NCI-H128 (cell line): Measurements from ENCODE around the gene GFI1B.

Experiments
- DNase-seq: peaks from one replicate; lab custom pipeline; 2025; ENCODE audit not compliant: unreplicated experiment; lab: John Stamatoyannopoulos, UW

The GFI1B gene

GRCh38 chr9:132978451-132979131 lies at the start of gene GFI1B:
Gene GFI1B, plus strand, starts transcription at chr9:132978694. Its CDS starts 7,985 bp downstream, at chr9:132986679.
- DNase-seq = no peak

GRCh38 chr9:132931178-132931735 lies 47.2 kb upstream of the GFI1B start:
- no peak for DNase-seq

- no peak for DNase-seq
Observed at GRCh38 chr9:132935026-132935425, 43.5 kb upstream of the GFI1B start.

- DNase-seq = no peak
Observed at GRCh38 chr9:132937463-132937901, 41.0 kb upstream of the GFI1B start.

GRCh38 chr9:132939169-132939568 lies 39.3 kb upstream of the GFI1B start:
- no peak for DNase-seq

GRCh38 chr9:132942541-132943182 lies 35.8 kb upstream of the GFI1B start:
- no peak for DNase-seq

GRCh38 chr9:132943651-132944293 lies 34.7 kb upstream of the GFI1B start:
- no peak for DNase-seq

GRCh38 chr9:132944294-132945185 lies 34.0 kb upstream of the GFI1B start, which contains the start of gene TSC1:
Gene TSC1, minus strand, starts transcription at chr9:132944616. Its CDS starts 15,744 bp downstream, at chr9:132928872.
- peak; percentile 92 for DNase-seq

GRCh38 chr9:132945186-132946130 lies 33.0 kb upstream of the GFI1B start:
- no peak for DNase-seq

GRCh38 chr9:132946211-132946610 lies 32.3 kb upstream of the GFI1B start:
- no peak for DNase-seq

GRCh38 chr9:132946631-132947295 lies 31.7 kb upstream of the GFI1B start:
- no peak for DNase-seq

GRCh38 chr9:132947756-132948155 lies 30.7 kb upstream of the GFI1B start:
- no peak for DNase-seq

- DNase-seq = no peak
Observed at GRCh38 chr9:132948482-132949050, 29.9 kb upstream of the GFI1B start.

GRCh38 chr9:132949709-132950108 lies 28.8 kb upstream of the GFI1B start:
- DNase-seq = no peak

- DNase-seq = no peak
Observed at GRCh38 chr9:132955123-132955522, 23.4 kb upstream of the GFI1B start.

- no peak for DNase-seq
Observed at GRCh38 chr9:132955768-132956167, 22.7 kb upstream of the GFI1B start.

GRCh38 chr9:132957805-132958204 lies 20.7 kb upstream of the GFI1B start:
- no peak for DNase-seq

- DNase-seq = no peak
Observed at GRCh38 chr9:132961002-132961401, 17.5 kb upstream of the GFI1B start.

GRCh38 chr9:132965478-132965877 lies 13.0 kb upstream of the GFI1B start:
- DNase-seq = no peak
